Stimulated activated CD4-positive, alpha-beta T cell treated with anti-CD3 and anti-CD28 coated beads, Interleukin-12 subunit alpha, Interleukin-12 subunit beta, amount 100 ng/mL, for 48 hours (primary cell): ENCODE results near the gene KIF22.
A peak's percentile ranks its signal among the peaks of the same experiment; 100 is the strongest.
"Not testable (repeated sequence)": the region's sequence is repeated elsewhere in the genome, so short reads cannot be mapped to it uniquely, and the experiment has no call there.

Experiments
- DNase-seq, 3 donors: peaks; one replicate each; pipeline ENCODE4 v3.0.0-alpha.2; 2020; ENCODE audit warnings: low read depth in 2 of 3, low spot score in 1 of 3

KIF22 gene

DNA sequence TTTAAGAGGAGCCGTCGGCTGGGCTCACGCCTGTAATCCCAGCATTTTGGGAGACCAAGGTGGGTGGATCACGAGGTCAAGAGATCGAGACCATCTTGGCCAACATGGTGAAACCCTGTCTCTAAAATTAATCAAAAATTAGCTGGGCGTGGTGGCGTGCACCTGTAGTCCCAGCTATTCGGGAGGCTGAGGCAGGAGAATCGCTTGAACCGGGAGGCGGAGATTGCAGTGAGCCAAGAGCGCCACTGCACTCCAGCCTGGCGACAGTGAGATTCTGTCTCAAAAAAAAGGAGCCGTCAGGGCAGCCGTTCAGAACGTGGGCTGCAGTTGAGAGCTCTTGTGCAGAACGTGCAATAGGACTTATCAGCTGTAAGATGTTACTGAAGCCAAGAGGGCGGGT, 2.6 kb downstream of the KIF22 start:
- DNase-seq = not testable (repeated sequence)

GRCh38 chr16:29794231-29794710, 3.7 kb downstream of the KIF22 start:
- no peak for DNase-seq

DNA sequence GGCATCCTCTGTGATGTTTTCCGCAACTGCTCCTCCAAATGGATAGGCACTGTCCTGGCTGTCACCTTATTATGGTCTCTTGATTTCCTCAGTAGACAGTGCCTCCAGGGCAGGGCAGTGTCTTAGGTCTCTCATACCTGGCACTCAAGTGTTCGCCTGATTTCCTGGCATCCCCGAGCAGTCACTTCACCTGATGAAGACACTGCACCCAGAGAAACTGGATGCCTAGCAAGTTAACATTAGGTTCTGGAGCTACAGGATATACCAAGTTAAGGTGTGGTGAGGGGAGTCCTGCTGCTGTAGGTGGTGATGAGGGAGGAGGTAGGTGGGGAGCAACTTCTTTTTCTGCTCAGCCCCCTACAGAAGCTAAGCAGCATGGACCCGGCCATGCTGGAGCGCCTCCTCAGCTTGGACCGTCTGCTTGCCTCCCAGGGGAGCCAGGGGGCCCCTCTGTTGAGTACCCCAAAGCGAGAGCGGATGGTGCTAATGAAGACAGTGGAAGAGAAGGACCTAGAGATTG, 11.9 kb downstream of the KIF22 start:
- no peak for DNase-seq

GRCh38 chr16:29804020-29804419, 13.5 kb downstream of the KIF22 start:
- no peak for DNase-seq

- no peak for DNase-seq
These were observed 14.1 kb downstream of the KIF22 start for GRCh38 chr16:29804455-29805231.

DNA sequence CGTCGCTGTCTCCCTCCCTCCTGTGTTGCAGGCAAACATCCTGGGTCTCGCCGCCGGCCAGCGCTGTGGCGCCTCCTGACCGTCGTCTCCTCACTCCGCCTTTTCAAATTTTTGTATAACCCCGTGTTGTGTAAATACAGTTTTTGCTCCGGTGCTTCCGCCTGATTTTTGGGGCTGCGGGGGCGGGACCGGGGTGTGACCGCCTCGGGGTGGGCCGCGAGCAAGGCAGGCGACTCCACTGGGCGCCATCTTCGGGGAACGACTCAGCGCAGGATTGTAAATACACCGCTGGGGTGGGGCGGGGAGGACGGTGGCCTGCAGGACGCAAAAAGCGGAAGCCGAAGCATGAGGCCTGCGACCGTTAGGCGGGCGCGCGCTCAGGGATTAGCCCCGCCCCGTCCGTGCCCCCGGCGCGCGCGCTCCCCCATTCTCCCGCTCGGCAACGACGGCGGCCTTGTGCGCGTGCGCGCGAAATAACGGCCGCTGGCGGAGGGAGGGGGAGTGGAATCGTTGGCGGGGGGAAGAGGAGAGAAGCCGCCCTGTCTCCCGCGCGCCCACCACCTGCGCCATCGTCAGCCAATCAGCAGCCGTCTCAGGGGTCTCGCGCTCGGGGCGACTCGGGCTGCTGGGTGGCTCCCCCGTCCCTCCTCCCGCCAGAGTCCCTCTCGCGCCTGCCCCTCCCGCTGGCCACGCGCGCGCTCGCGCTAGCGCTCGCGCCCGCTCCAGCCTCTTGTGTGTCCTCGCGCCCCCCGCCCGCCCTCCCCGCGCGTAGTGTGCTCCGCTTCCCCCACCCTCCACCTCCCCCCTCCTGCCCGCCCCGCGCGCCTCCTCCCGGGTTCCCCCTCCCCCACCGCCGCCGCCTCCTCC, 14.9 kb downstream of the KIF22 start:
- DNase-seq = peak; percentile 93 to 95 (median 95)

DNA sequence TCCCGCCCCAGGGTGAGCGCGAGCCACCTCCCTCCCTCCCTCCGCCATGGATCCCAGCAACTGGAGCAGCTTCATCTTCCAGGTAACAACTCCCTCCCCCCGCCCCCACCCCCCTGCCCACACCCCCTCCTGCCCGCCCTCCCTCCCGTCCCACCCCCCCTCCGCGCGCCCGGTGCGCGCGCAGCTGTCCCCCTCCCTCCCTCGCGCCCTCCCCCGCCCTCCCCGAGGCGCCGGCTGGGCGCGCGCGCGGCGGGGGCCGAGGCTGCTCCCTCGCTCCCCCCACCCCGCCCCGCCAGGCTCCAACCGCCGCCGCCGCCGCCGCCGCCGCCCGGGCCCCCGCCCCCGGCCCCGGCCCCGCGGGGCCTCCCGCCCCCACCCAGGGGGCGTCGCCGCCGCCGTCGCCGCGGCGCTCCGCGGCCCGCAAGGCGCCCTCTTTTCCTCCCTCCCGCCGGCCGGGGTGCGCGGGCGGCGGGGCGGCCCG, 15.6 kb downstream of the KIF22 start, which contains the start of gene MAZ:
Gene MAZ, plus strand, starts transcription at position 431 of the 481 bp plus-strand sequence. CDS start 173 bp downstream, outside the sequence.
- no peak for DNase-seq

DNA sequence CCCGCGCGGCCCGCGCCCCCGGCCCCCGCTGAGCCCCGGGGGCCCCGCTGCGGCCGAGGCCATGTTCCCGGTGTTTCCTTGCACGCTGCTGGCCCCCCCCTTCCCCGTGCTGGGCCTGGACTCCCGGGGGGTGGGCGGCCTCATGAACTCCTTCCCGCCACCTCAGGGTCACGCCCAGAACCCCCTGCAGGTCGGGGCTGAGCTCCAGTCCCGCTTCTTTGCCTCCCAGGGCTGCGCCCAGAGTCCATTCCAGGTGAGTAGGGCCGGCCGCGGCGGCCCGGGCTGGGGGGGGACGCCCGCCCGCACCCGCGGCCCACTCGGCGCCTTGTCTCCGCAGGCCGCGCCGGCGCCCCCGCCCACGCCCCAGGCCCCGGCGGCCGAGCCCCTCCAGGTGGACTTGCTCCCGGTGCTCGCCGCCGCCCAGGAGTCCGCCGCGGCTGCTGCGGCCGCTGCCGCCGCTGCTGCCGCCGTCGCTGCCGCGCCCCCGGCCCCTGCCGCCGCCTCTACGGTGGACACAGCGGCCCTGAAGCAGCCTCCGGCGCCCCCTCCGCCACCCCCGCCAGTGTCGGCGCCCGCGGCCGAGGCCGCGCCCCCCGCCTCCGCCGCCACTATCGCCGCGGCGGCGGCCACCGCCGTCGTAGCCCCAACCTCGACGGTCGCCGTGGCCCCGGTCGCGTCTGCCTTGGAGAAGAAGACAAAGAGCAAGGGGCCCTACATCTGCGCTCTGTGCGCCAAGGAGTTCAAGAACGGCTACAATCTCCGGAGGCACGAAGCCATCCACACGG, 16.3 kb downstream of the KIF22 start:
- DNase-seq = peak in 1 of 3 donors; percentile 58

DNA sequence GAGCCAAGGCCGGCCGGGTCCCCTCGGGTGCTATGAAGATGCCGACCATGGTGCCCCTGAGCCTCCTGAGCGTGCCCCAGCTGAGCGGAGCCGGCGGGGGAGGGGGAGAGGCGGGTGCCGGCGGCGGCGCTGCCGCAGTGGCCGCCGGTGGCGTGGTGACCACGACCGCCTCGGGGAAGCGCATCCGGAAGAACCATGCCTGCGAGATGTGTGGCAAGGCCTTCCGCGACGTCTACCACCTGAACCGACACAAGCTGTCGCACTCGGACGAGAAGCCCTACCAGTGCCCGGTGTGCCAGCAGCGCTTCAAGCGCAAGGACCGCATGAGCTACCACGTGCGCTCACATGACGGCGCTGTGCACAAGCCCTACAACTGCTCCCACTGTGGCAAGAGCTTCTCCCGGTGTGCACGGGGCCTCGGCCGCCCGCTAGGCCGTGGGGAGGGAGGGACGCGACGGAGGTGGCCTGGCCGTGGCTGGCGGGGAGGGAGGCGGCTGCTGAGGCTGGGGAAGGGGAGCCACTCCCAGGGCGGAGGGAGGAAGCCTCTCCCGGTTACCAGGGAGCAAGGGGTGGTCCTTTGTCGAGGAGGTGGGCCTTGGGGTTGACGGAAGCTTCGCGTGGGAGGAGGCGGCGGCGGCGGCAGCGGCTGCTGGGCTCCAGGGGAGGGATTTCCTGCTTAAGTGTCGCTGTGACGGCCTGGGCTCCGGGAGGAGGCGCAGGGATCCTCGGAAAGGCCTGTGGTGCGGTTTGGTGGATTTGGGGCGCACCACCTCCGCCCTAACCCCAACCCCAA, 17.1 kb downstream of the KIF22 start:
- peak; percentile 80 to 88 (median 85) for DNase-seq

DNA sequence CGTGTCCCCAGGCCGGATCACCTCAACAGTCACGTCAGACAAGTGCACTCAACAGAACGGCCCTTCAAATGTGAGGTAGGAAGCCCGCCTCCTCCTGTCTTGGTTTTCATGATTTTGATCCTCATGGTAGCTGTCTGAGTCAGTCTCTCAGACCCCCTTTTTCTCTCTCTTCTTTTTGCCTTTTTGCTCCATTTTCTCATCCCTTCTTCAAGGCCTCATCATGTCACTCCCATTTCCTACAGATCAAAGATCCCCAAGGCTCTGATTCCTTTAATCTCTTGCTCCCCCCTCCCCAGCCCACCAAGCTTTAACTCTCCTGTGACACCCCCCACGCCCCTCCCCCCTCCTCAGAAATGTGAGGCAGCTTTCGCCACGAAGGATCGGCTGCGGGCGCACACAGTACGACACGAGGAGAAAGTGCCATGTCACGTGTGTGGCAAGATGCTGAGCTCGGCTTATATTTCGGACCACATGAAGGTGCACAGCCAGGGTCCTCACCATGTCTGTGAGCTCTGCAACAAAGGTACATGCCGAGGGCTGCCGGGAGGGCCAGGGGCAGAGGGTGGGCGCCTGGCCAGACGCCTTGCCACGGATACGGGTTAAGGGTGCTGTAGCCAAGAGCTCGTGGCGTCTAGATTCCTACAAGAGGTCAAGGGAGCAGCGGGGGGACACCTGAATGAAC, 17.8 kb downstream of the KIF22 start:
- DNase-seq = no peak

- no peak for DNase-seq
These were observed 18.6 kb downstream of the KIF22 start for GRCh38 chr16:29809031-29809747.

DNA sequence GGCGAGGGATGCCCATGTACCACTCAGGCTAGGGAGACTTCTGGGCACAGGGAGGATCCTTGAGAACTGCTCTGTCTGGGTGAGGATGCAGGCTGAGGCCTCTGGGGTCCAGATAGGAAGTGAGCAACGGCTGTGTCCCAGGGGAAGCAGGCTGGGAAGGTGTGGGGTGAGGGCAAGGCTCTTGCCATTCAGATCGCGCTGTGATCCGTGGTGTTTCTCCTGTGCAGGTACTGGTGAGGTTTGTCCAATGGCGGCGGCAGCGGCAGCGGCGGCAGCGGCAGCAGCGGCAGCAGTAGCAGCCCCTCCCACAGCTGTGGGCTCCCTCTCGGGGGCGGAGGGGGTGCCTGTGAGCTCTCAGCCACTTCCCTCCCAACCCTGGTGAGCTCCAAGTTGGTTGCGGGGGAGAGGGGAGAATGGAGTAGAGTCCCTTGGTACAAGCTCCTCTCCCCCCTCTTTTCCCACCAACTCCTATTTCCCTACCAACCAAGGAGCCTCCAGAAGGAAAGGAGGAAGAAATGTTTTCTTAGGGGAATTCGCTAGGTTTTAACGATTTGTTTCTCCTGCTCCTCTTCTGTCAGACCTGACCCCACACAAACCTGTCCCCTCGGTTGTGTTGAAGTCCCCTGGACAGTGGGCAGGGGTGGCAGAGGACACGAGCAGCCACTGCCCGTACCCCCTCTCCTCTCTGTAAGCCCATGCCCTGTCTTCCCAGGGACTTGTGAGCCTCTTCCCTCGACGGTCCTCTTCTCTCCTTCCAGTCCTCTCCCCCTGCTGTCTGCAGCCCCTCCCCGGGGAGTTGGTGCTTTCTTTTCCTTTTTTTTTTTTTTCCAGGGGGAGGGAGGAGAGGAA, 19.5 kb downstream of the KIF22 start:
- DNase-seq = no peak

DNA sequence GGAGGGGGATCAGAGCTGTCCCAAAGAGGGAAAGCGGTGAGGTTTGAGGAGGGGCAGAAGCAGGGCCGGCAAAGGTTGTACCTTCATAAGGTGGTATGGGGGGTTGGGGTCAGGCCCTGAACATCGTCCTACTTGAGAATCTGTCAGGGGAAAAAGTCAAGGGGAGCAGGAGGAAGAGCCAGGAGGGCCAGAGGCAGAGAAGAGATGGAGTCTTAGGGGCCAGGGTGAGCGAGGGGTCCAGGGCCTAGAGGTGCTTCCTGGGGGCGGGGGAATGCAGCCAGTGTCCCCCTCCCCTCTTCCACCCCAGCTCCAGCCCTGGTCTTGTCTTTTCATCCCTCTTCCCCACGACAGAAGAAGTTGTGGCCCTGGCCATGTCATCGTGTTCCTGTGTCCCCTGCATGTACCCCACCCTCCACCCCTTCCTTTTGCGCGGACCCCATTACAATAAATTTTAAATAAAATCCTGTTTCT, 20.2 kb downstream of the KIF22 start:
- DNase-seq = no peak

- DNase-seq = peak in 2 of 3 donors; percentile 70 to 82
These were observed 20.8 kb downstream of the KIF22 start for GRCh38 chr16:29811170-29811895.

DNA sequence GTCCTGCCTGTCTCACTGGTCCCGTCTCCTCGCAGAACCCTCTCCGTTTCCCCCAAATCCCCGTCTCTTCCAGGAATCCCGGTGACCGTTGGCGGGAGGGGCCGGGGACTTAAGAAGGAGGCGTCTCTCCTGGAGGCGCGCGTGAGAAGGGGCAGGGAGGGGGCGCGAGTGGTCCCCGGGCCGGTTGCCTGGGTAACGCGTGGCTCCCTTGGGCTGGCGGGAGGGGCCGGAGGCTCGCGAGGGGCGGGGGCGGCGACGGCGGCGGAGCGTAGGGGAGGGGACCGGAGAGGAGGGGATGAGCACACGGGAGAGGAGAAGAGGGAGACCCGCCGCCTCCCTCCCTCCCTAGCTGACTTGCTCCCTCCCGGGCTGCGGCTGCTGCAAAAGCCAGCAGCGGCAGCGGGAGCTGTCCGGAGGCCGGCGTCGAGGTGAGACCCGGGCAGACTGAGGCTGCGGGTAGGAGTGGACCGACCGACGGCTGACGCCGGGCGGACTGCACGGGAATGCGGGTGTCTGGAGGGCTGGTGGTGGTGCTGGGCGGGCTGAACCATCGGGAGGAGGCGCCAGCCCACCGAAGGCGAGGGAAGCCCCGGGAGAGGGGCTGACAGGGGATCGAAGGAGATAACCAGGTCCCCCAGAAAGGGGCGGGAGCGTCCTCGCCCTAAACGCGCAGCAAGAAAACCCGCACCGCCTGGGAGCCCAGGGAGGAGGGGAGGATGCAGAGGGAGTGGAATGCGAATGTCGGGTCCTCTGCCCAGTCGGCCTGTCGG, 21.5 kb downstream of the KIF22 start, which contains the start of gene PRRT2:
Gene PRRT2, plus strand, starts transcription at position 298 of the 770 bp plus-strand sequence. CDS start 862 bp downstream, outside the sequence.
- peak in 1 of 3 donors; percentile 48 for DNase-seq
